ENCODE results near the gene ZFP69. TPM values are rescaled to one million over a fixed set of nuclear protein-coding genes. Genes with fewer than 3 reads are reported as not detected.

The ZFP69 gene
- total RNA-seq, 2 donors from 2014 or later = 4.0 to 8.4 TPM

DNA sequence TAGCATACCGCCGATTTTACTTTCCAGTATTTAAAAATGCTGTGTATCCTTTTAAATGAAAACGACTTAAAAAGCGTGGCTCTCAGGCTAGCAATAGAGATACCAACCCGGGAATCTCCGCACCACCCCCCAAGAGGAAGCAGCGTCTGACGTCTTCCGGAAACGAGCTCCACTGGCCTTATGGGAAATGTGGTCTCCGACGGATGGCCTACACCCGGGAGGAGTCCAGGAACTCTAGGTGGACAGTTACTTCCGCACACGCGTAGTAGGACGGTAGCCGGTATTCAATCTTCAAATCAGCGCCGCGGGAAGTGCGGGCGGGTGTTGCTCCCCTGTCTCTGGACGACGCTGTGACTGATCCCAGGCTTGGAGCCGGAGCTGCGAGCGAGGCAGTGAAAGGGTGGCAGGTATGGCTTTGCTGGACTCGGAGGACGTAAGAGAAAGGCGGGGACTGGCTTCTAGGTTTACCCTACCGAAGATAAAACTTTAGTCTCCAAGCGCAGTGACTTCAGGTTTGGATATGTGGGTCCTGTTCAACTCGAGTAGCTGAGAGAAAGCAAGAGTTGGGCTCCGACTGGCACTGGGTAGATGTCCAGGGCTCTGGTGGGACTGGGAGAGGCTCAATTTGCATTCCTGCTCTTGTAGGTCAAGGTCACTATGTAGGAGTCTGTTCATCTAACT, 54.4 kb downstream of the ZFP69 start, which contains the start of gene ZNF684:
Gene ZNF684, plus strand, starts transcription at position 257 of the 681 bp plus-strand sequence. CDS start 1,530 bp downstream, outside the sequence.
- Mint-ChIP-seq H3K27me3 (ENCODE audit: low read depth) (peaks cover 7% of the 10 kb centered on the region), H3K4me3 (peak within 1 kb of the TSS; percentile 96 to 97), H3K9me3 (peaks cover 7 to 10% of the 10 kb centered on the region in 2 donors), H3K4me1 (ENCODE audit: low read depth) (peaks cover 25% of the 10 kb centered on the region), H3K36me3 (ENCODE audit: insufficient read depth in 2 of 2) (peaks cover 13% of the 10 kb centered on the region in 2 donors), H3K27ac (peak within 1 kb of the TSS; percentile 95)
- DNase-seq (peak; percentile 85 to 87), ATAC-seq (replicated peaks in 1 of 2) (peak; percentile 98 to 99)

- peak overlapping the region; percentile 95 for H3K27ac Mint-ChIP-seq
Measured at GRCh38 chr1:40532062-40532389, 54.9 kb downstream of the ZFP69 start.

GRCh38 chr1:40532844-40533424, 55.8 kb downstream of the ZFP69 start:
- Mint-ChIP-seq H3K4me1 (ENCODE audit: low read depth) (peaks cover 25% of the 10 kb centered on the region), H3K27ac (no peak overlapping the region), H3K4me3 (peak overlapping the region; percentile 96 to 97), H3K36me3 (ENCODE audit: insufficient read depth in 2 of 2) (peaks cover 15 to 17% of the 10 kb centered on the region in 2 donors), H3K27me3 (ENCODE audit: low read depth) (peaks cover under 1% of the 10 kb centered on the region), H3K9me3 (peaks cover 10% of the 10 kb centered on the region in 2 donors)
- ATAC-seq (replicated peaks in 1 of 2) = peak in 1 of 2 donors; percentile 26
- DNase-seq = peak; percentile 35 to 37

More at GRCh38 chr1:40532062-40532389, 54.9 kb downstream of the ZFP69 start:
- Mint-ChIP-seq H3K4me1 (ENCODE audit: low read depth) (peaks cover 25% of the 10 kb centered on the region), H3K9me3 (peaks cover 7 to 10% of the 10 kb centered on the region in 2 donors), H3K36me3 (ENCODE audit: insufficient read depth in 2 of 2) (peaks cover 13% of the 10 kb centered on the region in 2 donors), H3K27me3 (ENCODE audit: low read depth) (peaks cover 7% of the 10 kb centered on the region), H3K4me3 (peak overlapping the region; percentile 96 to 97)
- DNase-seq = no peak
- no peak for ATAC-seq (replicated peaks in 1 of 2)

GRCh38 chr1:40534589-40534988, 57.5 kb downstream of the ZFP69 start:
- no peak overlapping the region for H3K27ac Mint-ChIP-seq
- no peaks in the 10 kb centered on the region for H3K27me3 Mint-ChIP-seq (ENCODE audit: low read depth)
- no peak for ATAC-seq (replicated peaks in 1 of 2)
- peaks cover 25% of the 10 kb centered on the region for H3K4me1 Mint-ChIP-seq (ENCODE audit: low read depth)
- H3K36me3 Mint-ChIP-seq (ENCODE audit: insufficient read depth in 2 of 2) = peaks cover 12 to 17% of the 10 kb centered on the region in 2 donors
- H3K4me3 Mint-ChIP-seq = no peak overlapping the region
- DNase-seq = no peak
- peaks cover 10% of the 10 kb centered on the region in 2 donors for H3K9me3 Mint-ChIP-seq

- Mint-ChIP-seq H3K27ac (no peak overlapping the region), H3K27me3 (ENCODE audit: low read depth) (no peaks in the 10 kb centered on the region), H3K36me3 (ENCODE audit: insufficient read depth in 2 of 2) (peaks cover 10 to 15% of the 10 kb centered on the region in 2 donors), H3K4me3 (no peak overlapping the region), H3K9me3 (peaks cover 5 to 7% of the 10 kb centered on the region in 2 donors), H3K4me1 (ENCODE audit: low read depth) (peaks cover 21% of the 10 kb centered on the region)
- no peak for DNase-seq
- no peak for ATAC-seq (replicated peaks in 1 of 2)
Measured at GRCh38 chr1:40535732-40536131, 58.6 kb downstream of the ZFP69 start.

DNA sequence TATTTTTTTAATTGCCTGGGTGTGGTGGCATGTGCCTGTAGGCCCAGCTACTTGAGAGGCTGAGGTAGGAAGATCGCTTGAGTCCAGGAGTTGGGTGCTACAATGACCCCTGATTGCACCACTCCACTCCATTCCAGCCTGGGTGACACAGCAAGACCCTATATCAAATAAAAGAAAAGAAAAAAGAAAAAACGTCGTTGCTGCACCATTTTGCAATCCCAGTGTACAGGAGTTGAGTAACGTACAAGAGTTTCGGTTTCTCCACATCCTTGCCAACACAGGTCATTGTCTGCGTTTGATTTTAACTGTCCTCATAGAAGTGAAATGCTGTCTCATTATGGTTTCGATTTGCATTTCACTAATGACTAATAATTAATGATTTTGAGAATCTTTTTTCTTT, 62.2 kb downstream of the ZFP69 start:
- DNase-seq = no peak
- no peak overlapping the region for H3K4me3 Mint-ChIP-seq
- no peaks in the 10 kb centered on the region for H3K4me1 Mint-ChIP-seq (ENCODE audit: low read depth)
- H3K9me3 Mint-ChIP-seq = peaks cover 0 to 3% of the 10 kb centered on the region in 2 donors
- H3K27me3 Mint-ChIP-seq (ENCODE audit: low read depth) = no peaks in the 10 kb centered on the region
- ATAC-seq (replicated peaks in 1 of 2) = no peak
- peaks cover 10 to 32% of the 10 kb centered on the region in 2 donors for H3K36me3 Mint-ChIP-seq (ENCODE audit: insufficient read depth in 2 of 2)
- no peak overlapping the region for H3K27ac Mint-ChIP-seq

Other genes starting within 250 kb of the ZFP69 start
- gene TMCO2, start 229.4 kb upstream of the ZFP69 start, total RNA-seq = 1 to 10 TPM in 1 of 2 donors, under 1 TPM in 1; 0.82 to 1.2 TPM
- 10 to 100 TPM; 32.7 to 36.8 TPM for gene ZMPSTE24, start 219.1 kb upstream of the ZFP69 start, total RNA-seq
- gene COL9A2, start 160.0 kb upstream of the ZFP69 start, total RNA-seq = 10 to 100 TPM; 27.4 to 36.3 TPM
- gene SMAP2, start 103.6 kb upstream of the ZFP69 start, total RNA-seq = 100 to 1,000 TPM; 487 to 586 TPM
- gene ZFP69B, start 26.8 kb upstream of the ZFP69 start, total RNA-seq = 1 to 10 TPM; 7.4 to 7.9 TPM
- 10 to 100 TPM; 13.6 to 17.5 TPM for gene EXO5, start 31.5 kb downstream of the ZFP69 start, total RNA-seq
- gene ZNF684, start 54.3 kb downstream of the ZFP69 start, total RNA-seq = 1 to 10 TPM; 6.3 to 7.1 TPM
- gene RIMS3, start 188.4 kb downstream of the ZFP69 start, total RNA-seq = 1 to 10 TPM; 8.8 to 9.3 TPM
- gene NFYC, start 214.4 kb downstream of the ZFP69 start, total RNA-seq = 10 to 100 TPM; 64.0 to 74.3 TPM